GM21528 (cell line): ENCODE data around the gene TGFBR3.
"Not testable (repeated sequence)": the region's sequence is repeated elsewhere in the genome, so short reads cannot be mapped to it uniquely, and the experiment has no call there.

Experiments
- ATAC-seq: cut with Tn5 transposase; IDR thresholded peaks from one replicate; pipeline ENCODE4 v1.9.1; 2021; ENCODE audit warnings: mild to moderate bottlenecking, moderate library complexity; ENCODE audit not compliant: unreplicated experiment, low FRiP score

Gene TGFBR3

GRCh38 chr1:91666651-91667050, 219.3 kb downstream of the TGFBR3 start:
- not testable (repeated sequence) for ATAC-seq

GRCh38 chr1:91661121-91661520, 224.8 kb downstream of the TGFBR3 start:
- no peak for ATAC-seq

- no peak for ATAC-seq
Observed at GRCh38 chr1:91660708-91661107, 225.2 kb downstream of the TGFBR3 start.

- no peak for ATAC-seq
Observed at GRCh38 chr1:91655912-91656449, 230.0 kb downstream of the TGFBR3 start.

DNA sequence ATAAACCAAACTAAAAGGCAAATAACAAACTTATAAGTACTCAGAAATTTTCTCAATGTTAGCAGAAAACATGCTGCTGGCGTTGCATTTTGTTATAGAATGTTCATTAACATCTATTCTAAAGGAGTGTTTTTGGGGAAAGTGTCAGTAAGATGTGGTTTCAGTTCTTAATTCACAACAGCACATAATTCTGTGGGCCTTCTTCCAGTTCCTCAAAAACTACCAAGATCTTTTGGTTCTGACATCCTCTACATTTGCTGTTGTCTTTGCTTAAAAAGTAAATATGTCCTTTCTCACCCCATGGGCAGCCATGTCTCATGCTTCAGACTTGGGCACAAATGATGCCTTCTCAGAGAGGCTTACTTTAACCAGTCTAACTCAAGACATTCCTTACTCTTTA, 232.8 kb downstream of the TGFBR3 start:
- ATAC-seq = no peak

DNA sequence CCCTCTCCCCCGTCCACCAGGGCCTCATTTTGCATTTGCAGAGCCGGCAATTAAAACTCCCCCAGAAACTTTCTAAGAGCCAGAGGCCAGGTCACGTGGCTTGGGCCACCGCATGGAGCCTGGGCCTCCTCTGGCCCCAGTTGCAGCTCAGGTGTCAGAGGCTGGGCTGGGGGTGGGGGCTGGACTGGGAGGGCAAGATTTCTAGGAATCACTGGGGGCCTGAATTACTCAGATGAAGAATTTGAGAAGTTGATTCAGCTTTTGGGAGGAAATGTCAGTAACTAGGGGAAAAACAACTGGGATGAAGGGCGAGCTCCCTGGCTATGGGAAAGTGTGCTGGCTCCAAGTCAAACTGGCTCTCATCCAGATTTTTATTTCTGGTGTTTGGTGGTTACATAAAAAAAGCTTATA, 234.3 kb downstream of the TGFBR3 start:
- no peak for ATAC-seq

DNA sequence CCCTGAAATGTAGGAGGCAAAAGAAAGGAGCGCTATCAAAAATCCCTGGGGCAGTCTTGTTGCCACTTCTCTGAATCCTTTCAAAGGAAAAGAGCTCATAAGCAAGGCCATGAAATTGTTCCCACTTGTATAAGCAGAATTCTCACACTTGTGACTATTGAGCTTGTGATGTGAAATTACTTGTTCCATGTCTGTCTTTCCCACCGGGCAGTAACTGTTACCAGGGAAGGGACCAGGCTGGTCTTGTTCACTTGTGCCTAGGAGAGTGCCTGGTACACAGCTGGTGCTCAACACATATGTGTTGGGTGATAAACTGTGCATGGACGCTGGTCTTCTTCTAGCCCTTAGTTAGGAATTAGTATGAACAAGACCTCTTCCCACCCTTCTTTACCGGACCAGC, 234.7 kb downstream of the TGFBR3 start:
- ATAC-seq = no peak

DNA sequence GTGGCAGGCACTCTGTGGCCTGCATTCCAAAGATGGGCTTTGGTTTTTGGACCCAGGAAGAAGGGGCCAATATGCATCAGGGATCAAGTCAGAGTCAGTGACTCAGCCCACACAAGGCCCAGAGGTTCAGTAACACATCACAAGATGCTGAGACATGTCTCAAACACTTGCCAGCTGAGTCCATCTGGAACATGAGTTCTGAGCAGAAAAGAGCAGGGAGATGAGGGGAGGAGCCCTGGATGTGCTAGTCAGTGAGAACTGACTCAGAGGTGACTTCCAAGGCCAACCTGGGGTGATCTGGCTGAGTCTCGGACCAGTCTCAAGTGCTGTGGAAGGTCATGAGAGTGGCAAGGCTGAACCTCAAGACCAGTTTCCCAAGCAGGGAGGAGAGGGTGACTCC, 235.2 kb downstream of the TGFBR3 start:
- no peak for ATAC-seq

- no peak for ATAC-seq
Observed at GRCh38 chr1:91647061-91647460, 238.9 kb downstream of the TGFBR3 start.

- no peak for ATAC-seq
Observed at GRCh38 chr1:91645031-91645430, 240.9 kb downstream of the TGFBR3 start.

GRCh38 chr1:91643431-91643830, 242.5 kb downstream of the TGFBR3 start:
- no peak for ATAC-seq

DNA sequence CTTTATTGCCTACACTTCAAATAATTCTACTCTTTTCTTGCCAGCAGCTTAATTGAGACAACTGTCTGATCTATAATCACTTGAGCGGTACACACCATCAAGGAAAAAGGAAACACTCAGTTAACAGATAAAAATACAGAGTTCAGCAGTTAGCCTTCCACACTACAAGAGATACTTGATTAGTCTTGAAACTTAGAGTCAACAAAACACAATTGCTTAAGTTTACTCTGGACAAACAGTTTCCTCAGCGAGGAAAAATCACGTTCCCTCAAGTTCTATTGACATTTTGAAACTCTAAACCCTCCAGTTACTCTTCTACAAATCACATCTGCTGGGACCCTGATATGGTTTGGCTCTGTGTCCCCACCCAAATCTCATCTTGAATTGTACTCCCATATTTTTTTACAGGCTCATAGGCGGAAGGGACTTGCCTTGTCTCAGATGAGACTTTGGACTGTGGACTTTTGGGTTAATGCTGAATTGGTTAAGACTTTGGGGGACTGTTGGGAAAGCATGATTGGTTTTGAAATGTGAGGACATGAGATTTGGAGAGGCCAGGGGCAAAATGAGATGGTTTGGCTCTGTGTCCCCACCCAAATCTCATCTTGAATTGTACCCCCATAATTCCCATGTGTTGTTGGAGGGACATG, 244.9 kb downstream of the TGFBR3 start:
- ATAC-seq = no peak

DNA sequence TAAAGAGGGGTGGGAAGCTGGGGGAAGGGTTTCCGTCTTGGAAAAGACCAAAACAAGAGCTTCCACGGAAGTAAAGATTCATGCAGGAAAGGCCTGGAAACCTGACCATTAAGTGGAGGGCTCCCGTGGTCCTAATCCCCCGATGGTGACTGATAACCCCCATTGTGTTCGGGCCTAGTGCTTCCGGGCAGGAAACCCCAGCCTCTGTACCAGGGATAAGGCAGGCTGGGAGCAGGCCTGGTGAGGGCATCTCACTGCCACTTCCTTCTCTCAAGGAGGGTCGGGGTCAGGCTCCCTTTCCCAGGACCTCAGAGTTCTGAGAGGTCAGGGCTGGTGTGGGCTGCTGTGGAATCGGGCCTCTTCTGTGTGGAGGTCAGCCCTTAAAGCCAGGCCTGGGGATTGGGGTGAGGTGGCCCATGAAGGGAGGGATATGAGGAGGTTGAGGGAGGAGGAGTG, 248.4 kb downstream of the TGFBR3 start:
- ATAC-seq = no peak

DNA sequence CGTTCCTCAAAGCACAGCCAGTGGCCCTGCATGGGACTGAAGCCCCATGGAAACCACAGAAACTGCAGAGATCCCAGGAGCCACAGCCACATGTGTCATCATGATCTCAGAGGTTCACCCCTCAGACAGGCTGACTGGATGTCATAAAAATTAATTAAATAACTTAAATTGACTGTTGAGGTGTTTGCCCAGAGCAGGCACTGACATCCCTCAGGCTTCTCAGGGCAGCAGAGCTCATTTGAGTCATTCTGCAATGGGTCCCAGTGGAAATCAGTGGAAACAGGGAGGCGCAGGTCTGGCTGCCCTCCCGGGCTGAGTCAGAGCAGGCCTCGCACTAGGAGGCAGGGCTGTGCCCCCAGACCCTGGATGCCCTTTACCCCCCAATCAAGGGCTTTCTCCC, 250.2 kb downstream of the TGFBR3 start:
- no peak for ATAC-seq

DNA sequence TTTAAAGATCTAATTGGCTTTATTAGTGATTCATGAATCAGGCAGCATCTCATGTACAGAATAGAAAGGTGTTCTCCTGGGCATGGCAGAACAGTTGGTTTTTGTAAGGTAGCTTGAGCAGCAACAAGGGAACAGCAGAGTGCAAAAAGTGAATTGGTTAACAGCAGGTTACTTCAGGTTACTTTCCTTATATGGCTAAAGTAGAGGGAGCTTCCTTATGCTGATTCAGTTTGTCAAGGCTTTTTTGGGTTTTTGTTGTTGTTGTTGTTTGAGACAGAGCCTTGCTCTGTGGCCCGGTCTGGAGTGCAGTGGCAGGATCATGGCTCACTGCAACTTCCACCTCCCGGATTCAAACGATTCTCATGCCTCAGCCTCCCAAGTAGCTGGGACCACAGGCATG, 252.5 kb downstream of the TGFBR3 start:
- no peak for ATAC-seq

DNA sequence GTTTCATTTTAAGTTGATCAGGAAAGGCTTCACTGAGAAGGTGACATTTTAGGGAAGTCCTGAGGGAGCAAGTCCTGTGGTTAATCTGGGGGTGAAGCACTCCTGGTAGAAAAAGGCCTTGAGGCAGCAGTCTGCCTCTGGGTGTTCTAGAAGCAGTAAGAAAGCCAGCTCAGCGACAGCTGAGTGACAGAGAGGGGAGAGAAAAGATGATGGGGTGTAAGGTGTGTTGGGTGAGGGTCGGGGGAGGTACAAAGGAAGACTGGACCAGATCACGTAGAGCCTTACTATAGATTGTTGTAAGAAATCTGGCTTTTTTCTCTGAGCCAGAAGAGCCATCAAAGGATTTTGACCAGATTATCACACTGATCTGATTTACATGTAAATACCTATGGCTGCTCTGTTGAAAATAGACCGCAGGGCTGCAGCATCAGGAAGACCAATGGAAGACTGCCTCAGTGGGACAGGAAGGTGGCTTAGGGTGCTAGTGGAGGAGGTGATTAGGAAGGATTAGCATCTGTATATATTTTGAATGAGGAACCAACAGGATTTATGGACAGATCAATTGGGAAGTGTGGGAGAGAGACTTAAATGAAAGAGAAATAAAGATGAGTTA, 254.1 kb downstream of the TGFBR3 start:
- no peak for ATAC-seq

DNA sequence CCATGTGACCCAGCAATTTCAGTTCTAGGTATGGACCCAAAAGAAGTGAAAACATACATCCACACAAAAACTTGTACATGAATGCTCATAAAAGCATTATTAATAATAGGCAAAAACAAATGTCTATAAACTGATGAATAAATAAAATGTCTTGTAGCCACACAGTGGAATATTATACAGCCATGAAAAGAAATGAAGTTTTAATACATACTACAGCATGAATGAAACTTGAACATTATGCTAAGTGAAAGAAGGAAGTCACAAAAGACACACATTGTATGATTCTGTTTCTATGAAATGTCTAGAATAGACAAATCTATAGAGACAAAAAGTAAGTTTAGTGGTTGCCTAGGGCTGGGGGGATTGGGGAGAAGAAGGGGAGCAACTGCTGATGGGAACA, 255.1 kb downstream of the TGFBR3 start:
- no peak for ATAC-seq
